K562 (cell line): ENCODE results near the gene UCP3. TPM values are rescaled to one million over a fixed set of nuclear protein-coding genes. Genes with fewer than 3 reads are reported as not detected.

Experiments used
- ATF7 ChIP-seq: fragments of 450-650 bp; IDR thresholded peaks from 2 replicates; pipeline ENCODE4 v1.7.1; 2014; ENCODE audit warnings: mild to moderate bottlenecking, moderate library complexity
- CREM ChIP-seq: IDR thresholded peaks from 2 replicates; pipeline ENCODE4 v1.6.1; 2014; ENCODE audit warnings: antibody characterized with exemption, low read depth
- EGR1 ChIP-seq: fragments of 450-650 bp; conservative IDR thresholded peaks from 2 replicates; pipeline ENCODE4 v1.6.1; 2017; ENCODE audit warnings: mild to moderate bottlenecking
- ESRRA ChIP-seq: fragments of 450-650 bp; IDR thresholded peaks from 2 replicates; pipeline ENCODE4 v1.6.1; 2014; ENCODE audit warnings: low read depth, mild to moderate bottlenecking, moderate library complexity, borderline replicate concordance
- FOXK1 ChIP-seq: sonication (generic); formaldehyde crosslinking; IDR thresholded peaks from 2 replicates; pipeline ENCODE4 v1.8.0; 2022; ENCODE audit warnings: missing genetic modification reagents, mild to moderate bottlenecking, borderline replicate concordance
- GATA2 ChIP-seq: sonication (generic); formaldehyde crosslinking; IDR thresholded peaks from 2 replicates; pipeline ENCODE4 v1.4.0; 2020; ENCODE audit warnings: mild to moderate bottlenecking, missing genetic modification reagents
- HDGF ChIP-seq: fragments of 450-650 bp; IDR thresholded peaks from 2 replicates; pipeline ENCODE4 v1.6.1; 2016
- HMBOX1 ChIP-seq: sonication (generic); IDR thresholded peaks from 2 replicates; pipeline ENCODE4 v1.6.1; 2016
- KDM1A ChIP-seq, 2 experiments: fragments of 450-650 bp; IDR thresholded peaks; 2 replicates each; pipeline ENCODE4 v1.6.1; 2016; ENCODE audit warnings: mild to moderate bottlenecking in 2 of 2
- MAFK ChIP-seq: IDR thresholded peaks from 2 replicates; pipeline ENCODE4 v1.6.1; 2011; ENCODE audit warnings: low read length, improper control_type of control experiment
- MBD2 ChIP-seq: sonication (generic); IDR thresholded peaks from 2 replicates; pipeline ENCODE4 v1.6.1; 2016; ENCODE audit warnings: low read depth, borderline replicate concordance
- MYNN ChIP-seq, 2 experiments: sonication (generic); formaldehyde crosslinking in 1 of 2; IDR thresholded peaks; 2 replicates each; pipeline versions ENCODE4 v1.5.0 to v1.6.1; 2016 to 2020; ENCODE audit warnings: antibody characterized with exemption in 1 of 2, missing genetic modification reagents in 1 of 2
- NR4A1 ChIP-seq, 2 experiments: fragments of 250-450 bp in 1 of 2; fragments of 450-650 bp in 1 of 2; sonication (Bioruptor Pico) in 1 of 2; IDR thresholded peaks; 2 replicates each; pipeline versions ENCODE4 v1.4.0 to v1.6.1; 2016 to 2020; ENCODE audit warnings: mild to moderate bottlenecking in 2 of 2, missing compliant biosample characterization in 1 of 2, missing genetic modification characterization in 1 of 2, moderate library complexity in 1 of 2
- NUFIP1 ChIP-seq: fragments of 450-650 bp; IDR thresholded peaks from 2 replicates; pipeline ENCODE4 v1.6.1; 2018; ENCODE audit not compliant: partially characterized antibody
- POLR2G ChIP-seq: fragments of 200-400 bp; formaldehyde crosslinking; IDR thresholded peaks from 2 replicates; pipeline ENCODE4 v1.6.1; 2017; ENCODE audit warnings: low read depth, mild to moderate bottlenecking, antibody characterized with exemption, low read length, moderate library complexity
- SMAD4 ChIP-seq: fragments of 250-450 bp; sonication (Bioruptor Pico); conservative IDR thresholded peaks from 2 replicates; pipeline ENCODE4 v1.8.0; 2021; ENCODE audit warnings: inconsistent platforms, mild to moderate bottlenecking, moderate library complexity
- SMARCE1 ChIP-seq: fragments of 450-650 bp; IDR thresholded peaks from 2 replicates; pipeline ENCODE4 v1.7.1; 2016; ENCODE audit warnings: mild to moderate bottlenecking
- SRSF1 ChIP-seq: fragments of 200-400 bp; formaldehyde crosslinking; IDR thresholded peaks from 2 replicates; pipeline ENCODE4 v1.6.1; 2017; ENCODE audit warnings: mild to moderate bottlenecking, low read depth, low read length, moderate library complexity
- TEAD1 ChIP-seq, 2 experiments: fragments of 450-650 bp in 1 of 2; sonication (generic) in 1 of 2; formaldehyde crosslinking; IDR thresholded peaks; 2 replicates each; pipeline versions ENCODE4 v1.4.0 to v1.8.0; 2020 to 2022; ENCODE audit warnings: mild to moderate bottlenecking in 2 of 2, missing genetic modification reagents in 1 of 2
- ZNF384 ChIP-seq: IDR thresholded peaks from 2 replicates; pipeline ENCODE4 v1.6.1; 2012; ENCODE audit warnings: low read depth, low read length, improper control_type of control experiment
- ZNF592 ChIP-seq: fragments of 450-650 bp; IDR thresholded peaks from 2 replicates; pipeline ENCODE4 v1.6.1; 2017; ENCODE audit warnings: antibody characterized with exemption, mild to moderate bottlenecking
- ZNF717 ChIP-seq: fragments of 250-450 bp; sonication (Bioruptor Pico); IDR thresholded peaks from 2 replicates; pipeline ENCODE4 v1.5.0; 2021
- polyA plus RNA-seq, 8 experiments: library from polyadenylated mRNA; depleted of rRNA in 4 of 8; stranded (reverse) in 5 of 8; unstranded in 3 of 8; fragments of >200 nt; fragmentation: Nextera tagmentation in 2 of 8; fragmentation: Illumina TruSeq in 1 of 8; extraction: Ambion mirVana in 2 of 8; extraction: Trizol in 1 of 8; gene quantifications; 2 replicates each; pipeline versions ENCODE4 v1.2.1 to v1.2.3, GENCODE V29; 2011 to 2014; ENCODE audit warnings: inconsistent platforms in 1 of 8, missing spikeins in 1 of 8
- total RNA-seq, 7 experiments: library from RNA; depleted of rRNA in 6 of 7; stranded (reverse); fragments of >200 nt in 6 of 7; fragmentation: Illumina TruSeq in 2 of 7; extraction: Trizol in 2 of 7; gene quantifications; 2 replicates each; pipeline versions ENCODE4 v1.2.1 to v1.2.3, GENCODE V29; 2011 to 2021; ENCODE audit warnings: low replicate concordance in 1 of 7

Gene UCP3
- total and polyA plus RNA-seq, 9 of the 15 experiments (the other 6 are each of a cell fraction or from before 2014, with no cell fraction given): 0.05 to 0.65 (median 0.25) TPM; not detected in 2

DNA sequence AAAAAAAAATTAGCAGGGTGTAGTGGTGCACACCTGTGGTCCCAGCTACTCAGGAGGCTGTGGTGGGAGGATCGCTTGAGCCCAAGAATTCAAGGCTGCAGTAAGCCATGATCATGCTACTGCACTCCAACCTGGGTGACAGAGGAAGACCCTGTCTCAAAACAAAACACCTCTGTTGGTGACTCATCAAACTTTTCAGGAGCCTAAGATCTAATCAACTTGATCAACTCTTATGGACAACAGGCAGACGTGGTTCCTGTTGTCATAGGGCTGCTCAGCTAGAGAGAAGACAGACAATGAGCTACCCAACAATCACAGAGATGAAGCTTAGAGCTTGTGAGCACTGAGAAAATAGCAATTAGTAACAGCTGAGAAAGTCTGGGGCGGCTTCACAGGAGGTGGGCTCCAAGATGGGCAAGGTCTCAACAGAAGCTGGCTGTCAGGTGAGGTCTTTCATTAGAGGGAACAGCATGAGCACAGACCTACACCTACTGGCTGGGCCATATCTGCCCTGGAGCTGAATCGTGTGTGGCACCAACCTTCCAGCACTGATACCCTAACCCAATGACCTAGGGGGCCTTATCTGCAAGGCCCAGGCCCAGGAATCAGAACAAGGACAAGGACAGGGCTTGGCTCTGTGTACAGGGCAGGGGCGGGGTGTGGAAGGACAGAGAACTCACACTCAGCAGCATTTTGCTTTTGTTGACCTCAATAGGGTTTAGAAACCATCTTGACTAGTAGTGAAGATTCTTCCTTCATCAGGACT, 7.2 kb upstream of the UCP3 start (continued):
- TF ChIP-seq ZNF384 (no peak), KDM1A (IDR thresholded peaks at IDR 0.05) (peak; percentile 100), FOXK1 (CRISPR knock-in tag) (no peak), GATA2 (CRISPR knock-in tag) (peak; percentile 96), HDGF (no peak), POLR2G (no peak), NR4A1 (CRISPR knock-in tag; IDR thresholded peaks at IDR 0.05) (no peak), NR4A1 (tag; IDR thresholded peaks at IDR 0.05) (0 out of 2 replicates have a peak, but pooled peaks have one; percentile 32), SMARCE1 (peak; percentile 73), CREM (peak; percentile 45), MYNN (IDR thresholded peaks at IDR 0.05) (peak; percentile 88; the same call in 1 of the 2 replicates), MYNN (CRISPR knock-in tag; IDR thresholded peaks at IDR 0.05) (no peak), EGR1 (0 out of 2 replicates have a peak, but pooled peaks have one; percentile 18), ZNF717 (CRISPR knock-in tag) (no peak), ATF7 (peak; percentile 48), NUFIP1 (no peak), ZNF592 (peak; percentile 52; the same call in 1 of the 2 replicates), TEAD1 (CRISPR knock-in tag; IDR thresholded peaks at IDR 0.05) (0 out of 4 replicates have a peak, but pooled peaks of 1 of the 2 experiments have one; percentile 56), SRSF1 (no peak), ESRRA (peak; percentile 72; the same call in 1 of the 2 replicates), HMBOX1 (no peak; the same call in 1 of the 2 replicates), SMAD4 (peak; percentile 86), MAFK (0 out of 2 replicates have a peak, but pooled peaks have one; percentile 9), MBD2 (0 out of 2 replicates have a peak, but pooled peaks have one; percentile 43)
